Ectodermal cell (in vitro differentiated cells): ENCODE data around the gene CCT3. TPM values are rescaled to one million over a fixed set of nuclear protein-coding genes. Genes with fewer than 3 reads are reported as not detected.

Experiments
- H3K27ac ChIP-seq: 2 replicates; pipeline ENCODE4 v1.7.0; 2013; ENCODE audit warnings: mild to moderate bottlenecking, low read depth, low read length; ENCODE audit not compliant: insufficient read depth, poor library complexity, severe bottlenecking
- H3K27me3 ChIP-seq: 2 replicates; pipeline ENCODE4 v1.7.0; 2013; ENCODE audit warnings: mild to moderate bottlenecking, low read length; ENCODE audit not compliant: insufficient read depth, control insufficient read depth, poor library complexity, severe bottlenecking
- H3K36me3 ChIP-seq: one replicate; pipeline ENCODE4 v1.7.0; 2013; ENCODE audit warnings: low read length; ENCODE audit not compliant: control insufficient read depth, insufficient read depth
- H3K4me1 ChIP-seq: one replicate; pipeline ENCODE4 v1.7.0; 2013; ENCODE audit warnings: low read length; ENCODE audit not compliant: control insufficient read depth, insufficient read depth
- H3K4me3 ChIP-seq: 2 replicates; pipeline ENCODE4 v1.7.0; 2013; ENCODE audit warnings: low read depth, low read length, control low read depth; ENCODE audit not compliant: insufficient read depth
- H3K9me3 ChIP-seq: 2 replicates; pipeline ENCODE4 v1.7.0; 2013; ENCODE audit warnings: mild to moderate bottlenecking, low read length, moderate library complexity; ENCODE audit not compliant: control insufficient read depth
- WGBS, 2 experiments: methylation state at CpG; one replicate each; pipeline ENCODE4 v1.1.7; 2013; ENCODE audit warnings: missing lambda C conversion rate in 2 of 2; 5-methylcytosine and 5-hydroxymethylcytosine counted together
- polyA plus RNA-seq, 4 experiments: library from polyadenylated mRNA; stranded (reverse); fragments of 50-300 nt; gene quantifications; one replicate each; pipeline ENCODE4 v1.2.3, GENCODE V29; 2013

Gene CCT3
- polyA plus RNA-seq (2013, experiment 1 of 4) = 415 TPM
- polyA plus RNA-seq (2013, experiment 2 of 4) = 411 TPM
- 304 TPM for polyA plus RNA-seq (2013, experiment 3 of 4)
- 321 TPM for polyA plus RNA-seq (2013, experiment 4 of 4)

- H3K36me3 ChIP-seq = peaks cover 14% of the 10 kb centered on the region
- H3K4me3 ChIP-seq = peak within 1 kb of the TSS; percentile 78
- whole genome bisulfite sequencing, 2 experiments = 1% methylated on average over 47 of the region's 47 CpGs
- H3K27ac ChIP-seq = no peak within 1 kb of the TSS
- no peaks in the 10 kb centered on the region for H3K27me3 ChIP-seq
- peaks cover 9% of the 10 kb centered on the region for H3K4me1 ChIP-seq
- H3K9me3 ChIP-seq = no peaks in the 10 kb centered on the region
These were observed at the start of gene CCT3, which contains the start of gene TSACC for GRCh38 chr1:156338180-156338976. CCT3 (minus strand) TSS chr1:156338292; CDS start chr1:156338184, 108 bp downstream. TSACC (plus strand) TSS chr1:156338526; CDS start chr1:156339758, 1,232 bp downstream.

- Histone ChIP-seq H3K4me3 (no peak overlapping the region), H3K36me3 (no peaks in the 10 kb centered on the region), H3K4me1 (peaks cover 31% of the 10 kb centered on the region), H3K27ac (no peak overlapping the region), H3K9me3 (no peaks in the 10 kb centered on the region), H3K27me3 (peaks cover 100% of the 10 kb centered on the region)
- WGBS, 2 experiments = 64 to 65% methylated on average over 15 of the region's 15 CpGs
These were observed 49.7 kb upstream of the CCT3 start for GRCh38 chr1:156387870-156388173.

GRCh38 chr1:156386949-156387869 is 49.1 kb upstream of the CCT3 start:
- H3K4me1 ChIP-seq = peaks cover 25% of the 10 kb centered on the region
- no peaks in the 10 kb centered on the region for H3K9me3 ChIP-seq
- H3K27me3 ChIP-seq = peaks cover 100% of the 10 kb centered on the region
- H3K4me3 ChIP-seq = no peak overlapping the region
- 84 to 92% methylated on average over 8 of the region's 8 CpGs for WGBS, 2 experiments
- H3K27ac ChIP-seq = no peak overlapping the region
- no peaks in the 10 kb centered on the region for H3K36me3 ChIP-seq

- H3K27ac ChIP-seq = no peak overlapping the region
- 78 to 89% methylated on average over 6 of the region's 6 CpGs for WGBS, 2 experiments
- H3K4me1 ChIP-seq = peaks cover 16% of the 10 kb centered on the region
- H3K4me3 ChIP-seq = no peak overlapping the region
- peaks cover 100% of the 10 kb centered on the region for H3K27me3 ChIP-seq
- no peaks in the 10 kb centered on the region for H3K36me3 ChIP-seq
- H3K9me3 ChIP-seq = no peaks in the 10 kb centered on the region
These were observed 48.2 kb upstream of the CCT3 start for GRCh38 chr1:156386134-156386901.

GRCh38 chr1:156385534-156386031 is 47.5 kb upstream of the CCT3 start:
- Histone ChIP-seq H3K27ac (no peak overlapping the region), H3K4me3 (no peak overlapping the region), H3K9me3 (no peaks in the 10 kb centered on the region), H3K4me1 (peaks cover 10% of the 10 kb centered on the region), H3K27me3 (peaks cover 100% of the 10 kb centered on the region), H3K36me3 (no peaks in the 10 kb centered on the region)
- 20 to 24% methylated on average over 9 of the region's 9 CpGs for WGBS, 2 experiments

GRCh38 chr1:156384658-156385057 is 46.6 kb upstream of the CCT3 start:
- H3K36me3 ChIP-seq = no peaks in the 10 kb centered on the region
- peaks cover 4% of the 10 kb centered on the region for H3K4me1 ChIP-seq
- no peak overlapping the region for H3K27ac ChIP-seq
- no peak overlapping the region for H3K4me3 ChIP-seq
- WGBS, 2 experiments = 92 to 93% methylated on average over 5 of the region's 5 CpGs
- no peaks in the 10 kb centered on the region for H3K9me3 ChIP-seq
- H3K27me3 ChIP-seq = peaks cover 91% of the 10 kb centered on the region

- H3K36me3 ChIP-seq = no peaks in the 10 kb centered on the region
- no peaks in the 10 kb centered on the region for H3K9me3 ChIP-seq
- H3K4me3 ChIP-seq = no peak overlapping the region
- H3K27ac ChIP-seq = no peak overlapping the region
- peaks cover 85% of the 10 kb centered on the region for H3K27me3 ChIP-seq
- peaks cover 4% of the 10 kb centered on the region for H3K4me1 ChIP-seq
- WGBS, 2 experiments = 91% methylated on average over 3 of the region's 3 CpGs
These were observed 45.9 kb upstream of the CCT3 start for GRCh38 chr1:156384007-156384406.

- H3K27ac ChIP-seq = no peak overlapping the region
- H3K27me3 ChIP-seq = peaks cover 75% of the 10 kb centered on the region
- H3K4me1 ChIP-seq = no peaks in the 10 kb centered on the region
- H3K36me3 ChIP-seq = no peaks in the 10 kb centered on the region
- WGBS, 2 experiments = 38 to 41% methylated on average over 9 of the region's 9 CpGs
- no peak overlapping the region for H3K4me3 ChIP-seq
- no peaks in the 10 kb centered on the region for H3K9me3 ChIP-seq
These were observed 44.9 kb upstream of the CCT3 start for GRCh38 chr1:156383023-156383422.

- Histone ChIP-seq H3K4me3 (no peak overlapping the region), H3K27ac (no peak overlapping the region), H3K9me3 (no peaks in the 10 kb centered on the region), H3K36me3 (no peaks in the 10 kb centered on the region), H3K27me3 (peaks cover 70% of the 10 kb centered on the region), H3K4me1 (no peaks in the 10 kb centered on the region)
- WGBS, 2 experiments = 71 to 72% methylated on average over 7 of the region's 7 CpGs
These were observed 44.5 kb upstream of the CCT3 start for GRCh38 chr1:156382561-156382960.
